ENCODE measurements around the gene KIF3C.

GRCh38 chr2:25992556-25992955 is 10.3 kb upstream of the KIF3C start:
- no peak for TF ChIP-seq POLR2A (IDR thresholded peaks at IDR 0.05)
- TF ChIP-seq CTCF (IDR thresholded peaks at IDR 0.05), result no peak
- TF ChIP-seq POLR2AphosphoS5 (IDR thresholded peaks at IDR 0.05), result no peak

Measured in breast epithelium (tissue), 3 donors.